IMR-90 (cell line): ENCODE measurements around the gene WDFY1. TPM values are rescaled to one million over a fixed set of nuclear protein-coding genes. Genes with fewer than 3 reads are reported as not detected.
"Not testable (repeated sequence)": the region's sequence is repeated elsewhere in the genome, so short reads cannot be mapped to it uniquely, and the experiment has no call there.

Experiments
- ATAC-seq: fragments of 200-7000 bp; cut with Tn5 transposase; 2 replicates; pipeline ENCODE4 v1.9.1; 2020; ENCODE audit warnings: low read depth, mild to moderate bottlenecking, moderate library complexity
- BruUV-seq: library from RNA; stranded (reverse); fragments of 400-500 nt; replicated peaks from 2 replicates; lab custom pipeline; 2021; lab: Mats Ljungman, UMichigan
- CTCF ChIA-PET: fragments of 300-600 bp; formaldehyde crosslinking; extraction: SDS; loops from one replicate; lab custom pipeline; 2021; ENCODE audit warnings: antibody characterized with exemption; lab: Yijun Ruan, JAX
- POLR2A ChIA-PET: fragments of 300-600 bp; sonication (Branson Sonifier 250); formaldehyde crosslinking; loops from one replicate; lab custom pipeline; 2022; ENCODE audit warnings: antibody characterized with exemption; ENCODE audit not compliant: unreplicated experiment; lab: Charles Lee
- DNase-seq: peaks from one replicate; pipeline ENCODE4 v3.0.0; 2013
- H2AFZ ChIP-seq: replicated peaks from 2 replicates; pipeline ENCODE3; 2013; ENCODE audit warnings: low read length, mild to moderate bottlenecking; ENCODE audit not compliant: poor library complexity
- H2AK5ac ChIP-seq: 2 replicates; pipeline ENCODE4 v1.6.1; 2013; ENCODE audit warnings: low read depth, low read length, inconsistent platforms
- H2AK9ac ChIP-seq: replicated peaks from 2 replicates; pipeline ENCODE3; 2013; ENCODE audit warnings: mild to moderate bottlenecking, low read depth, low read length, moderate library complexity; ENCODE audit not compliant: poor library complexity
- H2BK120ac ChIP-seq: 2 replicates; pipeline ENCODE4 v1.6.1; 2013; ENCODE audit warnings: low read depth, low read length, inconsistent platforms
- H2BK15ac ChIP-seq: 3 replicates; pipeline ENCODE4 v1.6.1; 2013; ENCODE audit warnings: low read depth, low read length, inconsistent platforms
- H2BK20ac ChIP-seq: 2 replicates; pipeline ENCODE4 v1.6.1; 2013; ENCODE audit warnings: low read depth, mild to moderate bottlenecking, inconsistent platforms, low read length, moderate library complexity
- H2BK5ac ChIP-seq: 2 replicates; pipeline ENCODE4 v1.6.1; 2013; ENCODE audit warnings: mild to moderate bottlenecking, low read depth, low read length, inconsistent platforms; ENCODE audit not compliant: poor library complexity, severe bottlenecking
- H3K14ac ChIP-seq: replicated peaks from 2 replicates; pipeline ENCODE4 v1.6.1; 2013; ENCODE audit warnings: low read depth, low read length, inconsistent platforms
- H3K18ac ChIP-seq: 2 replicates; pipeline ENCODE4 v1.6.1; 2013; ENCODE audit warnings: low read depth, low read length, control low read depth
- H3K23ac ChIP-seq: 2 replicates; pipeline ENCODE4 v1.6.1; 2013; ENCODE audit warnings: low read depth, low read length, inconsistent platforms
- H3K27ac ChIP-seq: 2 replicates; pipeline ENCODE4 v1.5.1; 2013; ENCODE audit warnings: mild to moderate bottlenecking, control low read depth, low read length; ENCODE audit not compliant: insufficient read depth
- H3K27me3 ChIP-seq: 2 replicates; pipeline ENCODE4 v1.6.1; 2013; ENCODE audit warnings: low read length; ENCODE audit not compliant: control insufficient read depth, insufficient read depth
- H3K36me3 ChIP-seq: 2 replicates; pipeline ENCODE4 v1.6.1; 2013; ENCODE audit warnings: low read length, mixed read lengths; ENCODE audit not compliant: control insufficient read depth, insufficient read depth
- H3K4ac ChIP-seq: 2 replicates; pipeline ENCODE4 v1.6.1; 2013; ENCODE audit warnings: low read depth, low read length, inconsistent platforms
- H3K4me1 ChIP-seq: 2 replicates; pipeline ENCODE4 v1.6.1; 2013; ENCODE audit warnings: low read length, mixed read lengths; ENCODE audit not compliant: control insufficient read depth, insufficient read depth
- H3K4me2 ChIP-seq: 2 replicates; pipeline ENCODE4 v1.6.1; 2013; ENCODE audit warnings: low read depth, mild to moderate bottlenecking, control low read depth, low read length, moderate library complexity
- H3K4me3 ChIP-seq: 2 replicates; pipeline ENCODE4 v1.5.1; 2013; ENCODE audit warnings: low read depth, mild to moderate bottlenecking, control low read depth, low read length, moderate library complexity; ENCODE audit not compliant: insufficient read depth
- H3K56ac ChIP-seq: 2 replicates; pipeline ENCODE4 v1.6.1; 2013; ENCODE audit warnings: low read length, inconsistent platforms; ENCODE audit not compliant: insufficient read depth; ENCODE audit errors: extremely low read depth
- H3K79me1 ChIP-seq, 2 experiments: 2 replicates each; pipeline ENCODE4 v1.6.1; 2013; ENCODE audit warnings: low read length in 2 of 2, inconsistent platforms in 1 of 2, low read depth in 1 of 2
- H3K9ac ChIP-seq: 2 replicates; pipeline ENCODE4 v1.6.1; 2013; ENCODE audit warnings: low read depth, low read length, control low read depth
- H3K9me1 ChIP-seq: 2 replicates; pipeline ENCODE4 v1.6.1; 2013; ENCODE audit warnings: low read length, inconsistent platforms; ENCODE audit not compliant: insufficient read depth
- H3K9me3 ChIP-seq: 2 replicates; pipeline ENCODE4 v1.6.1; 2013; ENCODE audit warnings: low read length; ENCODE audit not compliant: control insufficient read depth, insufficient read depth
- H4K20me1 ChIP-seq: 2 replicates; pipeline ENCODE4 v1.6.1; 2013; ENCODE audit warnings: low read length, inconsistent platforms; ENCODE audit not compliant: insufficient read depth
- H4K5ac ChIP-seq: 2 replicates; pipeline ENCODE4 v1.6.1; 2013; ENCODE audit warnings: mild to moderate bottlenecking, low read depth, low read length, control low read depth
- H4K8ac ChIP-seq, 2 experiments: 2 replicates each; pipeline ENCODE4 v1.6.1; 2013; ENCODE audit warnings: low read depth in 2 of 2, low read length in 2 of 2, control low read depth in 1 of 2, inconsistent platforms in 1 of 2
- H4K91ac ChIP-seq: 2 replicates; pipeline ENCODE4 v1.6.1; 2013; ENCODE audit warnings: low read depth, low read length, inconsistent platforms; ENCODE audit not compliant: insufficient read depth
- WGBS, 2 experiments: methylation state at CpG; one replicate each; pipeline versions ENCODE4 v1.1.5 to v1.1.7; 2013; ENCODE audit warnings: missing lambda C conversion rate in 2 of 2; ENCODE audit not compliant: insufficient read length in 1 of 2; ENCODE audit errors: extremely low coverage in 2 of 2; 5-methylcytosine and 5-hydroxymethylcytosine counted together
- dilution Hi-C: fragments of 300-500 bp; cut with HindIII; formaldehyde crosslinking; loops from one replicate; pipeline ENCODE4 v1.14.3; 2018; ENCODE audit warnings: low sequenced_read_pairs; ENCODE audit not compliant: unreplicated experiment
- in situ Hi-C: fragments of 300-500 bp; cut with MboI; formaldehyde crosslinking; loops from 3 replicates; pipeline ENCODE4 v1.14.3; 2019; ENCODE audit warnings: low sequenced_read_pairs, inconsistent platforms, mixed read lengths
- intact Hi-C: fragments of 100-400 bp; cut with micrococcal nuclease; formaldehyde crosslinking; loops from 2 replicates; pipeline ENCODE4 v1.10.0; 2022
- polyA plus RNA-seq, 3 experiments: library from polyadenylated mRNA; depleted of rRNA; stranded (reverse); fragments of >200 nt; gene quantifications; 2 replicates each; pipeline ENCODE4 v1.2.3, GENCODE V29; 2012; ENCODE audit warnings: low replicate concordance in 1 of 3
- total RNA-seq: library from RNA; depleted of rRNA; stranded (reverse); fragments of >200 nt; gene quantifications from 2 replicates; pipeline ENCODE4 v1.2.3, GENCODE V29; 2012

WDFY1 gene
- total and polyA plus RNA-seq, 2 of the 4 experiments (the other 2 are of a cell fraction) = 35.6 to 93.6 TPM

GRCh38 chr2:223871661-223872060 is 73.5 kb downstream of the WDFY1 start:
- H3K27ac ChIP-seq, H3K4ac ChIP-seq, H2AK5ac ChIP-seq, H4K8ac ChIP-seq, intact Hi-C loops, H2BK5ac ChIP-seq, H3K9me3 ChIP-seq, in situ Hi-C loops, H3K18ac ChIP-seq, H4K20me1 ChIP-seq, dilution Hi-C loops, H3K4me1 ChIP-seq, H2AFZ ChIP-seq, H3K79me1 ChIP-seq, H3K14ac ChIP-seq, BruUV-seq, DNase-seq, H2BK15ac ChIP-seq, H3K4me2 ChIP-seq, H4K5ac ChIP-seq, H2AK9ac ChIP-seq, H2BK120ac ChIP-seq, H2BK20ac ChIP-seq, H3K56ac ChIP-seq, ATAC-seq, H3K9me1 ChIP-seq, H3K4me3 ChIP-seq, H3K27me3 ChIP-seq, H3K9ac ChIP-seq, POLR2A ChIA-PET, H4K91ac ChIP-seq: not testable (repeated sequence)
- 100% methylated on average over 2 of the region's 12 CpGs; no CpG with 5 or more reads in 1 of the 2 experiments for WGBS, 2 experiments
- CTCF ChIA-PET = interaction anchor here (0.8 kb wide), 1 partner anchor 8 kb away, joined by 3 read pairs; no protein-coding TSS in a partner anchor
- H3K36me3 ChIP-seq = peaks cover 19% of the 10 kb centered on the region
- peak overlapping the region; percentile 82; the same call in 1 of the 2 replicates for H3K23ac ChIP-seq
